ENCODE measurements around the gene GON4L.
"Not testable (repeated sequence)": the region's sequence is repeated elsewhere in the genome, so short reads cannot be mapped to it uniquely, and the experiment has no call there.

The GON4L gene

GRCh38 chr1:155748141-155748540 is 108.9 kb downstream of the GON4L start:
- DNase-seq (ENCODE audit: low read depth in 2 of 2) = not testable (repeated sequence)

GRCh38 chr1:155747586-155747985 is 109.4 kb downstream of the GON4L start:
- not testable (repeated sequence) for DNase-seq (ENCODE audit: low read depth in 2 of 2)

- DNase-seq (ENCODE audit: low read depth in 2 of 2) = peak; percentile 88 to 92
Observed at GRCh38 chr1:155745284-155746228, 111.5 kb downstream of the GON4L start.

GRCh38 chr1:155744711-155745283 is 112.2 kb downstream of the GON4L start:
- DNase-seq (ENCODE audit: low read depth in 2 of 2) = no peak

GRCh38 chr1:155741908-155742307 is 115.1 kb downstream of the GON4L start:
- no peak for DNase-seq (ENCODE audit: low read depth in 2 of 2)

- no peak for DNase-seq (ENCODE audit: low read depth in 2 of 2)
Observed at GRCh38 chr1:155740995-155741394, 116.0 kb downstream of the GON4L start.

GRCh38 chr1:155729031-155729898 is 127.7 kb downstream of the GON4L start:
- DNase-seq (ENCODE audit: low read depth in 2 of 2) = no peak

GRCh38 chr1:155725142-155725541 is 131.9 kb downstream of the GON4L start:
- DNase-seq (ENCODE audit: low read depth in 2 of 2) = no peak

GRCh38 chr1:155719703-155720102 is 137.3 kb downstream of the GON4L start:
- no peak for DNase-seq (ENCODE audit: low read depth in 2 of 2)

- not testable (repeated sequence) for DNase-seq (ENCODE audit: low read depth in 2 of 2)
Observed at GRCh38 chr1:155718524-155719115, 138.4 kb downstream of the GON4L start.

GRCh38 chr1:155717041-155717440 is 140.0 kb downstream of the GON4L start:
- DNase-seq (ENCODE audit: low read depth in 2 of 2) = no peak

- DNase-seq (ENCODE audit: low read depth in 2 of 2) = no peak
Observed at GRCh38 chr1:155715777-155716176, 141.2 kb downstream of the GON4L start.

- DNase-seq (ENCODE audit: low read depth in 2 of 2) = not testable (repeated sequence)
Observed at GRCh38 chr1:155715056-155715455, 142.0 kb downstream of the GON4L start.

- DNase-seq (ENCODE audit: low read depth in 2 of 2) = no peak
Observed at GRCh38 chr1:155713075-155713474, 143.9 kb downstream of the GON4L start.

- DNase-seq (ENCODE audit: low read depth in 2 of 2) = not testable (repeated sequence)
Observed at GRCh38 chr1:155712636-155713035, 144.4 kb downstream of the GON4L start.

- DNase-seq (ENCODE audit: low read depth in 2 of 2) = not testable (repeated sequence)
Observed at GRCh38 chr1:155711457-155711856, 145.6 kb downstream of the GON4L start.

GRCh38 chr1:155709391-155709790 is 147.6 kb downstream of the GON4L start:
- no peak for DNase-seq (ENCODE audit: low read depth in 2 of 2)

- DNase-seq (ENCODE audit: low read depth in 2 of 2) = no peak
Observed at GRCh38 chr1:155706139-155706538, 150.9 kb downstream of the GON4L start.

GRCh38 chr1:155704414-155704813 is 152.6 kb downstream of the GON4L start:
- not testable (repeated sequence) for DNase-seq (ENCODE audit: low read depth in 2 of 2)

GRCh38 chr1:155703216-155703615 is 153.8 kb downstream of the GON4L start:
- DNase-seq (ENCODE audit: low read depth in 2 of 2) = no peak

GRCh38 chr1:155701675-155702074 is 155.3 kb downstream of the GON4L start:
- not testable (repeated sequence) for DNase-seq (ENCODE audit: low read depth in 2 of 2)

All from activated CD8-positive, alpha-beta memory T cell treated with anti-CD3 and anti-CD28 coated beads for 4 hours (primary cell).